Calu3 (cell line): ENCODE measurements around the gene STXBP5L. TPM values are rescaled to one million over a fixed set of nuclear protein-coding genes. Genes with fewer than 3 reads are reported as not detected.

Experiments used
- BruUV-seq: library from RNA; stranded (reverse); fragments of 400-500 nt; replicated peaks from 2 replicates; lab custom pipeline; 2021; lab: Mats Ljungman, UMichigan
- CTCF ChIA-PET: fragments of 300-600 bp; sonication (Branson Sonifier 250); formaldehyde crosslinking; loops from one replicate; lab custom pipeline; 2022; ENCODE audit warnings: antibody characterized with exemption; lab: Charles Lee
- DNase-seq: peaks from one replicate; pipeline ENCODE4 v3.0.0; 2022
- H3K27ac Mint-ChIP-seq: one replicate; pipeline ENCODE4 v1.8.0; 2022; ENCODE audit warnings: mixed read lengths; ENCODE audit not compliant: unreplicated experiment
- H3K27me3 Mint-ChIP-seq: one replicate; pipeline ENCODE4 v1.8.0; 2022; ENCODE audit warnings: mixed read lengths; ENCODE audit not compliant: unreplicated experiment
- H3K36me3 Mint-ChIP-seq: one replicate; pipeline ENCODE4 v1.8.0; 2022; ENCODE audit warnings: mild to moderate bottlenecking, moderate library complexity, mixed read lengths; ENCODE audit not compliant: insufficient read depth, unreplicated experiment
- H3K4me1 Mint-ChIP-seq: one replicate; pipeline ENCODE4 v1.8.0; 2022; ENCODE audit warnings: mild to moderate bottlenecking, low read depth, mixed read lengths; ENCODE audit not compliant: unreplicated experiment
- H3K4me3 Mint-ChIP-seq: one replicate; pipeline ENCODE4 v1.8.0; 2022; ENCODE audit warnings: mild to moderate bottlenecking, low read depth, moderate library complexity, mixed read lengths; ENCODE audit not compliant: unreplicated experiment
- H3K9me3 Mint-ChIP-seq: one replicate; pipeline ENCODE4 v1.8.0; 2022; ENCODE audit warnings: low read depth, mixed read lengths; ENCODE audit not compliant: unreplicated experiment
- intact Hi-C: fragments of 100-400 bp; cut with micrococcal nuclease; formaldehyde crosslinking; loops from one replicate; pipeline ENCODE4 v1.10.0; 2022; ENCODE audit not compliant: unreplicated experiment
- total RNA-seq: library from RNA; stranded (reverse); gene quantifications from 2 replicates; pipeline ENCODE4 v1.2.3, GENCODE V29; 2022
- TF ChIP-seq, protein P1 (sequence below): fragments of 200-600 bp; IDR thresholded peaks from one replicate; pipeline ENCODE4 v1.8.0; 2022; ENCODE audit warnings: antibody characterized with exemption; ENCODE audit not compliant: unreplicated experiment

STXBP5L gene
- total RNA-seq, 1 experiment from 2014 or later = not detected

DNA sequence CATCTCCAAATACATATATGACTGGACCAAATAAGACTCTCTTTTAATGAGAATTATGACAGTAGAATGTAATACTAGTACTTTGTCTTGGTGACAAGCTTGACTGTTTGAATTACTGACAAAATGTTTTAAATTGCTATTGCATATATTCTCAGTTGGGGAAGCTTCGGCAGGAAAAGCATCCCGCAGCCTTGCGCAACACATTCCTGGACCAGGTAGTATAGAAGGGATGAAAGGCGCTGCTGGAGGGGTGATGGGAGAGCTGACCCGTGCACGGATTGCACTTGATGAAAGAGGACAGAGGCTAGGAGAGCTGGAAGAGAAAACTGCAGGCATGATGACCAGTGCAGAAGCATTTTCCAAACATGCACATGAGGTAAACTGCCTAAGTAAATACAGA is 510.2 kb downstream of the STXBP5L start:
- intact Hi-C loops = no loop called here
- no peak for DNase-seq
- TF ChIP-seq, protein P1, sequence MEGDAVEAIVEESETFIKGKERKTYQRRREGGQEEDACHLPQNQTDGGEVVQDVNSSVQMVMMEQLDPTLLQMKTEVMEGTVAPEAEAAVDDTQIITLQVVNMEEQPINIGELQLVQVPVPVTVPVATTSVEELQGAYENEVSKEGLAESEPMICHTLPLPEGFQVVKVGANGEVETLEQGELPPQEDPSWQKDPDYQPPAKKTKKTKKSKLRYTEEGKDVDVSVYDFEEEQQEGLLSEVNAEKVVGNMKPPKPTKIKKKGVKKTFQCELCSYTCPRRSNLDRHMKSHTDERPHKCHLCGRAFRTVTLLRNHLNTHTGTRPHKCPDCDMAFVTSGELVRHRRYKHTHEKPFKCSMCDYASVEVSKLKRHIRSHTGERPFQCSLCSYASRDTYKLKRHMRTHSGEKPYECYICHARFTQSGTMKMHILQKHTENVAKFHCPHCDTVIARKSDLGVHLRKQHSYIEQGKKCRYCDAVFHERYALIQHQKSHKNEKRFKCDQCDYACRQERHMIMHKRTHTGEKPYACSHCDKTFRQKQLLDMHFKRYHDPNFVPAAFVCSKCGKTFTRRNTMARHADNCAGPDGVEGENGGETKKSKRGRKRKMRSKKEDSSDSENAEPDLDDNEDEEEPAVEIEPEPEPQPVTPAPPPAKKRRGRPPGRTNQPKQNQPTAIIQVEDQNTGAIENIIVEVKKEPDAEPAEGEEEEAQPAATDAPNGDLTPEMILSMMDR = no peak
- no TSS peak for BruUV-seq
- Mint-ChIP-seq H3K9me3 (no peaks in the 10 kb centered on the region), H3K27me3 (no peaks in the 10 kb centered on the region), H3K27ac (no peak overlapping the region), H3K36me3 (peaks cover 4% of the 10 kb centered on the region), H3K4me1 (no peaks in the 10 kb centered on the region), H3K4me3 (no peak overlapping the region)
- CTCF ChIA-PET = no interaction called here

DNA sequence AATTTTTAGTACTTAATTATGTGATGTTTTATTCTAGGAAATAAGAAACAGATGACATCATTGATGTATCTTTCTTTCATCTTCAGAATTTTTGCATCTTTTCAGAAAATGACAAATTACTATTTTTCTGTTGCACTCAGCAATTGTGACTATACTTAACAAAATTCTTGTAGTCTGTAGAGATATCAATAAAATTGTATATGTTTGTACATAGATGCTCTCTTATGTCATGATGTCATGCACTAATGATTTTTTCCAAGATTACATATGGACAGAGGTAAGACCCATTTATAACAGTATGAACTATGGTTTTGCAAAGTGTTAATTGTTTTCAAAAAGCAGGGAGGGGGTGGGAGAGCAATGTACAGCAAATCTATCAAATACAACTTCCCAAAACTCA is 516.5 kb downstream of the STXBP5L start:
- no peaks in the 10 kb centered on the region for H3K9me3 Mint-ChIP-seq
- H3K27ac Mint-ChIP-seq = no peak overlapping the region
- intact Hi-C loops = no loop called here
- CTCF ChIA-PET = no interaction called here
- no peak overlapping the region for H3K4me3 Mint-ChIP-seq
- H3K36me3 Mint-ChIP-seq = no peaks in the 10 kb centered on the region
- no peak for DNase-seq
- BruUV-seq = no TSS peak
- no peaks in the 10 kb centered on the region for H3K4me1 Mint-ChIP-seq
- no peaks in the 10 kb centered on the region for H3K27me3 Mint-ChIP-seq
- TF ChIP-seq, protein P1 = no peak

DNA sequence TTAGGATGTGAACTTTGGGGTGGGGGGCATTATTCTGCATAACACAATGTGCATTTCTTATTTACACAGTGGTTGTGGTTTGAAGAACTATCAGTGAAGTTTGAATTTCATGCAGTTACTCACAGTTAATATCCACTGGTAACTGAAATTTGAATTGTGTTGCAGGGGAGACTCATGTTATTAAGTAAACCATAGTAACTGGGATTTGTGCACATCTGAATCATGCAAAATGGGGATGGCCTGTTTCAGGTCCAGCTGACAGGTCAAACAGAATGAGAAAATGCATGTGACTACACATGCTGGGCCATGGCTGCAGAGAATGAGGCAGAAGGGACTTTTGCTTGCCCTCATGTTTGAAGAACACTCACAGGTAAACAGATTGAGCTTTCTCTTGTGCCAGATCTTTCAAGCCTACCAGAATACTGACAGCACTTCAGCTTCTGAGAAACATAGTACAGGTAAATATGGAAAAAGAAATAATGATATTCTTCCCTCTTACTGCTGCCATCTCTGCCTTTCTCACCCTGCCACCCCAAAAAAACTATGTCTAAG is 522.7 kb downstream of the STXBP5L start:
- Mint-ChIP-seq H3K9me3 (no peaks in the 10 kb centered on the region), H3K27ac (no peak overlapping the region), H3K4me1 (no peaks in the 10 kb centered on the region), H3K36me3 (no peaks in the 10 kb centered on the region), H3K27me3 (no peaks in the 10 kb centered on the region), H3K4me3 (no peak overlapping the region)
- TF ChIP-seq, protein P1 = no peak
- CTCF ChIA-PET = no interaction called here
- BruUV-seq = no TSS peak
- DNase-seq = no peak
- intact Hi-C loops = no loop called here

DNA sequence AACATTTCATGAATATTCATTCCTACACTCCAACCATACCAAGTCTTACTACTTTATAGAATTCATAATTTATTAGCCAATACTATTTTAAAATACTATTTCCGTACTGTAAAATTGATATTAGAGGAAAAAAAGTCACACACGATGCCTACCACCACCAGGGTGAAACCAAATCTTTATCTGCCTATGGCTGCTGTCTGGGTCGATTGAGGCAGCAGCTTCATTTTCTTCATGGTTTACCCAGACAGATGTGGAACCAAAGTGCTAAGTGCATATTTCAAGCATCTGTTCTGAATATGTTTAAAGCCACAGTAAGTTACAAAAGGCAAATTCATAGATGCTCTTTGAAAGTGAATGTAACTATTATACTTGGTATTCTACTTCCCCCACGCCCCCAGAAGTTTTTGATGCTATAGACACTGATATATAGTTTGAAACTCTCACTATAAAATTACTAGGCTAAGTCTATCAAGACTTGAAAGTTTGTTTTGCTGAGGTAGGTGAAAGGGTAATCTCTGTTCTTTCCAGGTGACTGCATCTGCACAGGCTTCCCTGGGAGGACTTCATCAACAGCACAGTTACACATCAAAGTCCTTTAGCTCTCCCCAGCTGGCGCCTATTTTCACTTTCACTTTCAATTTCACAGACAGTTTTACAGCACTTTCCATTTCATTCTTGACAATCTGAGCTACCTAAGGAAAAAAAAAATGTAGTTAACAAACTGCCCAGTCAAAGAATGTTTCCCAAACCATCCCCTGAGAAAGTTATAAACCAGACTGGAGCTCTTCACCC is 523.9 kb downstream of the STXBP5L start:
- Mint-ChIP-seq H3K4me3 (no peak overlapping the region), H3K27ac (no peak overlapping the region), H3K4me1 (no peaks in the 10 kb centered on the region), H3K36me3 (no peaks in the 10 kb centered on the region), H3K27me3 (no peaks in the 10 kb centered on the region), H3K9me3 (no peaks in the 10 kb centered on the region)
- TF ChIP-seq, protein P1 = no peak
- CTCF ChIA-PET = interaction anchor here (0.7 kb wide), 1 partner anchor 60 kb away, joined by 7 read pairs; no protein-coding TSS in a partner anchor
- no TSS peak for BruUV-seq
- DNase-seq = peak; percentile 5
- intact Hi-C loops = no loop called here
